GM18508 (cell line): ENCODE data around the gene PDZD7.
"Not testable (repeated sequence)": the region's sequence is repeated elsewhere in the genome, so short reads cannot be mapped to it uniquely, and the experiment has no call there.

Experiments used
- ATAC-seq: cut with Tn5 transposase; IDR thresholded peaks from one replicate; pipeline ENCODE4 v1.9.1; 2021; ENCODE audit warnings: moderate number of reproducible peaks; ENCODE audit not compliant: insufficient read depth, unreplicated experiment

The PDZD7 gene

GRCh38 chr10:100988166-100988565 lies 42.8 kb downstream of the PDZD7 start:
- ATAC-seq = no peak

- no peak for ATAC-seq
Measured at GRCh38 chr10:100987685-100988049, 43.3 kb downstream of the PDZD7 start.

- no peak for ATAC-seq
Measured at GRCh38 chr10:100986952-100987684, 43.8 kb downstream of the PDZD7 start, which contains the start of the genes MRPL43 and TWNK. Gene MRPL43, minus strand, starts transcription at chr10:100987497. Its CDS starts 54 bp downstream, at chr10:100987443. Gene TWNK, plus strand, starts transcription at chr10:100987543. Its CDS starts 668 bp downstream, at chr10:100988211.

- no peak for ATAC-seq
Measured at GRCh38 chr10:100986623-100986951, 44.3 kb downstream of the PDZD7 start.

GRCh38 chr10:100985336-100985735 lies 45.6 kb downstream of the PDZD7 start:
- no peak for ATAC-seq

GRCh38 chr10:100984672-100985177 lies 46.2 kb downstream of the PDZD7 start:
- no peak for ATAC-seq

- no peak for ATAC-seq
Measured at GRCh38 chr10:100983868-100984671, 46.9 kb downstream of the PDZD7 start.

GRCh38 chr10:100982916-100983830 lies 47.8 kb downstream of the PDZD7 start:
- no peak for ATAC-seq

GRCh38 chr10:100981178-100981772 lies 49.7 kb downstream of the PDZD7 start:
- no peak for ATAC-seq

GRCh38 chr10:100980711-100981110 lies 50.2 kb downstream of the PDZD7 start:
- ATAC-seq = no peak

GRCh38 chr10:100980311-100980710 lies 50.6 kb downstream of the PDZD7 start:
- ATAC-seq = no peak

- no peak for ATAC-seq
Measured at GRCh38 chr10:100979791-100980272, 51.1 kb downstream of the PDZD7 start.

- ATAC-seq = no peak
Measured at GRCh38 chr10:100978901-100979195, 52.1 kb downstream of the PDZD7 start.

- ATAC-seq = no peak
Measured at GRCh38 chr10:100978121-100978900, 52.6 kb downstream of the PDZD7 start.

- no peak for ATAC-seq
Measured at GRCh38 chr10:100977436-100977835, 53.5 kb downstream of the PDZD7 start.

- no peak for ATAC-seq
Measured at GRCh38 chr10:100976906-100977305, 54.0 kb downstream of the PDZD7 start.

- not testable (repeated sequence) for ATAC-seq
Measured at GRCh38 chr10:100975397-100975796, 55.5 kb downstream of the PDZD7 start.

GRCh38 chr10:100972904-100973535 lies 57.9 kb downstream of the PDZD7 start:
- ATAC-seq = no peak
